ENCODE measurements around the gene DNAAF5. TPM values are rescaled to one million over a fixed set of nuclear protein-coding genes. Genes with fewer than 3 reads are reported as not detected.

DNAAF5 gene
- total and polyA plus RNA-seq, 2 of the 4 experiments (the other 2 are of a cell fraction) = 12.4 to 32.6 TPM

- ChIA-PET CTCF (no interaction called here), POLR2A (ENCODE audit: unreplicated experiment) (no interaction called here)
- Histone ChIP-seq H4K20me1 (ENCODE audit: insufficient read depth, low read length) (peaks cover 3% of the 10 kb centered on the region), H4K91ac (ENCODE audit: insufficient read depth, low read depth, low read length) (no peak overlapping the region), H3K27me3 (ENCODE audit: control insufficient read depth, insufficient read depth, low read length) (no peaks in the 10 kb centered on the region), H3K23ac (ENCODE audit: low read depth, low read length) (no peak overlapping the region), H4K8ac (ENCODE audit: low read depth in 2 of 2, low read length in 2 of 2) (no peak overlapping the region), H3K4me2 (ENCODE audit: low read depth, low read length) (no peak overlapping the region; the same call in 1 of the 2 replicates), H2AK9ac (replicated peaks; ENCODE audit: low read depth, low read length, poor library complexity) (peak overlapping the region; percentile 92), H3K9me1 (ENCODE audit: insufficient read depth, low read length) (peaks cover 2% of the 10 kb centered on the region; the same call in 1 of the 2 replicates), H4K5ac (ENCODE audit: low read depth, low read length) (no peak overlapping the region), H3K18ac (ENCODE audit: low read depth, low read length) (no peak overlapping the region), H3K27ac (ENCODE audit: insufficient read depth, low read length) (no peak overlapping the region), H3K56ac (ENCODE audit: extremely low read depth, insufficient read depth, low read length) (no peak overlapping the region), H2AK5ac (ENCODE audit: low read depth, low read length) (no peak overlapping the region), H2BK20ac (ENCODE audit: low read depth, low read length) (no peak overlapping the region), H3K4me3 (ENCODE audit: insufficient read depth, low read depth, low read length) (no peak overlapping the region), H2BK5ac (ENCODE audit: low read depth, low read length, poor library complexity, severe bottlenecking) (no peak overlapping the region), H2AFZ (replicated peaks; ENCODE audit: low read length, poor library complexity) (no peak overlapping the region), H3K9ac (ENCODE audit: low read depth, low read length) (no peak overlapping the region), H2BK15ac (ENCODE audit: low read depth, low read length) (no peak overlapping the region), H2BK120ac (ENCODE audit: low read depth, low read length) (no peak overlapping the region), H3K14ac (replicated peaks; ENCODE audit: low read depth, low read length) (no peak overlapping the region), H3K4me1 (ENCODE audit: control insufficient read depth, insufficient read depth, low read length) (peaks cover 17% of the 10 kb centered on the region), H3K9me3 (ENCODE audit: control insufficient read depth, insufficient read depth, low read length) (no peaks in the 10 kb centered on the region), H3K79me1 (ENCODE audit: low read depth in 1 of 2, low read length in 2 of 2) (peaks cover 20 to 63% of the 10 kb centered on the region in 2 experiments), H3K4ac (ENCODE audit: low read depth, low read length) (no peak overlapping the region), H3K36me3 (ENCODE audit: control insufficient read depth, insufficient read depth, low read length) (peaks cover 18% of the 10 kb centered on the region)
- no TSS peak for BruUV-seq (replicated peaks)
- WGBS, 2 experiments (ENCODE audit: extremely low coverage in 2 of 2, insufficient read length in 1 of 2) = 91% methylated on average over 5 of the region's 9 CpGs; no CpG with 5 or more reads in 1 of the 2 experiments
- dilution Hi-C loops (cut with HindIII; ENCODE audit: low sequenced_read_pairs, unreplicated experiment) = no loop called here
- intact Hi-C loops (cut with micrococcal nuclease) = loop anchor here (5.0 kb wide), 2 partner anchors 211 to 396 kb away; partner anchors contain the start of gene PDGFA
- no peak for ATAC-seq (ENCODE audit: low read depth)
- TF ChIP-seq NFE2L2 (IDR thresholded peaks at IDR 0.05; ENCODE audit: low read depth, low read length) (no peak), MXI1 (IDR thresholded peaks at IDR 0.05; ENCODE audit: borderline replicate concordance, low read depth, low read length) (no peak), MAFK (IDR thresholded peaks at IDR 0.05; ENCODE audit: low read depth, low read length) (no peak), MAZ (IDR thresholded peaks at IDR 0.05; ENCODE audit: borderline replicate concordance, low read depth, low read length) (no peak), BHLHE40 (IDR thresholded peaks at IDR 0.05; ENCODE audit: low read depth, low read length) (no peak), RAD21 (IDR thresholded peaks at IDR 0.05; ENCODE audit: low read length) (no peak), CEBPB (IDR thresholded peaks at IDR 0.05; ENCODE audit: low read depth, low read length) (no peak), ELK1 (IDR thresholded peaks at IDR 0.05; ENCODE audit: borderline replicate concordance, low read depth, low read length) (no peak), FOS (IDR thresholded peaks at IDR 0.05; ENCODE audit: low read depth, low read length) (no peak), USF2 (IDR thresholded peaks at IDR 0.05; ENCODE audit: low read depth, low read length) (no peak), SMC3 (IDR thresholded peaks at IDR 0.05; ENCODE audit: low read depth, low read length) (no peak), CTCF (conservative IDR thresholded peaks at IDR 0.05; ENCODE audit: low read depth, low read length) (no peak), CHD1 (IDR thresholded peaks at IDR 0.05; ENCODE audit: low read depth, low read length) (no peak), RFX5 (IDR thresholded peaks at IDR 0.05; ENCODE audit: low read depth, low read length) (no peak)
- in situ Hi-C loops (cut with MboI; ENCODE audit: low sequenced_read_pairs) = no loop called here
- DNase-seq = no peak
Measured at GRCh38 chr7:728602-729001, 2.1 kb downstream of the DNAAF5 start.
